Dendritic cell treated with granulocyte-macrophage colony-stimulating factor and Interleukin-4, amounts not matched to agents 40 ng/mL and 50 ng/mL, for 4 days (primary cell): ENCODE measurements around the gene PGR.

Source experiments
- H3K27ac Mint-ChIP-seq: one replicate; pipeline ENCODE4 v1.8.0; 2022; ENCODE audit warnings: mild to moderate bottlenecking, mixed read lengths
- H3K27me3 Mint-ChIP-seq: one replicate; pipeline ENCODE4 v1.8.0; 2022; ENCODE audit warnings: mild to moderate bottlenecking, mixed read lengths
- H3K36me3 Mint-ChIP-seq: one replicate; pipeline ENCODE4 v1.8.0; 2022; ENCODE audit warnings: low read depth, mixed read lengths
- H3K4me1 Mint-ChIP-seq: one replicate; pipeline ENCODE4 v1.8.0; 2022; ENCODE audit warnings: low read depth, mixed read lengths
- H3K4me3 Mint-ChIP-seq: one replicate; pipeline ENCODE4 v1.8.0; 2022; ENCODE audit warnings: mild to moderate bottlenecking, moderate library complexity, mixed read lengths
- H3K9me3 Mint-ChIP-seq: one replicate; pipeline ENCODE4 v1.8.0; 2022; ENCODE audit warnings: mixed read lengths
- intact Hi-C: fragments of 100-400 bp; cut with micrococcal nuclease; formaldehyde crosslinking; loops from one replicate; pipeline ENCODE4 v1.15.0; 2022

The PGR gene

GRCh38 chr11:101104716-101105115 lies 24.9 kb downstream of the PGR start:
- intact Hi-C loops: no loop called here
- Mint-ChIP-seq H3K4me3 (no peak overlapping the region), H3K9me3 (peaks cover 31% of the 10 kb centered on the region), H3K4me1 (no peaks in the 10 kb centered on the region), H3K36me3 (no peaks in the 10 kb centered on the region), H3K27ac (no peak overlapping the region), H3K27me3 (no peaks in the 10 kb centered on the region)

- no peak overlapping the region for H3K27ac Mint-ChIP-seq
- H3K36me3 Mint-ChIP-seq: no peaks in the 10 kb centered on the region
- no peaks in the 10 kb centered on the region for H3K27me3 Mint-ChIP-seq
- H3K9me3 Mint-ChIP-seq: peaks cover 35% of the 10 kb centered on the region
- H3K4me1 Mint-ChIP-seq: no peaks in the 10 kb centered on the region
- no peak overlapping the region for H3K4me3 Mint-ChIP-seq
- intact Hi-C loops: no loop called here
Observed at GRCh38 chr11:101103433-101103832, 26.2 kb downstream of the PGR start.

GRCh38 chr11:101100601-101101000 lies 29.0 kb downstream of the PGR start:
- Mint-ChIP-seq H3K4me1 (no peaks in the 10 kb centered on the region), H3K27ac (no peak overlapping the region), H3K36me3 (no peaks in the 10 kb centered on the region), H3K27me3 (no peaks in the 10 kb centered on the region), H3K9me3 (peaks cover 23% of the 10 kb centered on the region), H3K4me3 (no peak overlapping the region)
- intact Hi-C loops: no loop called here

GRCh38 chr11:101096036-101096704 lies 33.4 kb downstream of the PGR start:
- intact Hi-C loops: no loop called here
- H3K27ac Mint-ChIP-seq: no peak overlapping the region
- no peaks in the 10 kb centered on the region for H3K27me3 Mint-ChIP-seq
- peaks cover 10% of the 10 kb centered on the region for H3K9me3 Mint-ChIP-seq
- no peaks in the 10 kb centered on the region for H3K36me3 Mint-ChIP-seq
- H3K4me3 Mint-ChIP-seq: no peak overlapping the region
- no peaks in the 10 kb centered on the region for H3K4me1 Mint-ChIP-seq

GRCh38 chr11:101091781-101092180 lies 37.8 kb downstream of the PGR start:
- no peak overlapping the region for H3K27ac Mint-ChIP-seq
- no peaks in the 10 kb centered on the region for H3K27me3 Mint-ChIP-seq
- intact Hi-C loops: no loop called here
- H3K9me3 Mint-ChIP-seq: peaks cover 17% of the 10 kb centered on the region
- no peaks in the 10 kb centered on the region for H3K4me1 Mint-ChIP-seq
- no peak overlapping the region for H3K4me3 Mint-ChIP-seq
- no peaks in the 10 kb centered on the region for H3K36me3 Mint-ChIP-seq

GRCh38 chr11:101090679-101091270 lies 38.8 kb downstream of the PGR start:
- H3K27me3 Mint-ChIP-seq: no peaks in the 10 kb centered on the region
- peaks cover 24% of the 10 kb centered on the region for H3K9me3 Mint-ChIP-seq
- H3K4me1 Mint-ChIP-seq: no peaks in the 10 kb centered on the region
- intact Hi-C loops: no loop called here
- H3K4me3 Mint-ChIP-seq: no peak overlapping the region
- H3K27ac Mint-ChIP-seq: no peak overlapping the region
- H3K36me3 Mint-ChIP-seq: no peaks in the 10 kb centered on the region

GRCh38 chr11:101083335-101083734 lies 46.3 kb downstream of the PGR start:
- H3K9me3 Mint-ChIP-seq: peaks cover 51% of the 10 kb centered on the region
- no peaks in the 10 kb centered on the region for H3K4me1 Mint-ChIP-seq
- H3K27ac Mint-ChIP-seq: no peak overlapping the region
- H3K36me3 Mint-ChIP-seq: no peaks in the 10 kb centered on the region
- intact Hi-C loops: no loop called here
- H3K27me3 Mint-ChIP-seq: no peaks in the 10 kb centered on the region
- H3K4me3 Mint-ChIP-seq: no peak overlapping the region

GRCh38 chr11:101082813-101083212 lies 46.8 kb downstream of the PGR start:
- no peaks in the 10 kb centered on the region for H3K4me1 Mint-ChIP-seq
- H3K27ac Mint-ChIP-seq: no peak overlapping the region
- intact Hi-C loops: no loop called here
- no peak overlapping the region for H3K4me3 Mint-ChIP-seq
- H3K27me3 Mint-ChIP-seq: no peaks in the 10 kb centered on the region
- H3K36me3 Mint-ChIP-seq: no peaks in the 10 kb centered on the region
- peaks cover 48% of the 10 kb centered on the region for H3K9me3 Mint-ChIP-seq

GRCh38 chr11:101063706-101064105 lies 65.9 kb downstream of the PGR start:
- Mint-ChIP-seq H3K4me3 (no peak overlapping the region), H3K27ac (no peak overlapping the region)

GRCh38 chr11:101061606-101062005 lies 68.0 kb downstream of the PGR start:
- Mint-ChIP-seq H3K4me3 (no peak overlapping the region), H3K9me3 (no peaks in the 10 kb centered on the region), H3K4me1 (no peaks in the 10 kb centered on the region), H3K27ac (no peak overlapping the region), H3K36me3 (no peaks in the 10 kb centered on the region), H3K27me3 (no peaks in the 10 kb centered on the region)
- intact Hi-C loops: no loop called here

More at GRCh38 chr11:101063706-101064105, 65.9 kb downstream of the PGR start:
- no peaks in the 10 kb centered on the region for H3K4me1 Mint-ChIP-seq
- H3K36me3 Mint-ChIP-seq: no peaks in the 10 kb centered on the region
- intact Hi-C loops: no loop called here
- H3K27me3 Mint-ChIP-seq: no peaks in the 10 kb centered on the region
- H3K9me3 Mint-ChIP-seq: peaks cover under 1% of the 10 kb centered on the region

- no peaks in the 10 kb centered on the region for H3K27me3 Mint-ChIP-seq
- no peak overlapping the region for H3K27ac Mint-ChIP-seq
- no peaks in the 10 kb centered on the region for H3K9me3 Mint-ChIP-seq
- no peak overlapping the region for H3K4me3 Mint-ChIP-seq
- no peaks in the 10 kb centered on the region for H3K4me1 Mint-ChIP-seq
- H3K36me3 Mint-ChIP-seq: no peaks in the 10 kb centered on the region
- intact Hi-C loops: no loop called here
Observed at GRCh38 chr11:101059331-101059730, 70.3 kb downstream of the PGR start.

GRCh38 chr11:101053492-101053891 lies 76.1 kb downstream of the PGR start:
- H3K36me3 Mint-ChIP-seq: no peaks in the 10 kb centered on the region
- no peak overlapping the region for H3K27ac Mint-ChIP-seq
- H3K9me3 Mint-ChIP-seq: no peaks in the 10 kb centered on the region
- H3K4me3 Mint-ChIP-seq: no peak overlapping the region
- no peaks in the 10 kb centered on the region for H3K27me3 Mint-ChIP-seq
- intact Hi-C loops: no loop called here
- H3K4me1 Mint-ChIP-seq: no peaks in the 10 kb centered on the region

- intact Hi-C loops: no loop called here
- no peak overlapping the region for H3K4me3 Mint-ChIP-seq
- no peak overlapping the region for H3K27ac Mint-ChIP-seq
- H3K9me3 Mint-ChIP-seq: no peaks in the 10 kb centered on the region
- no peaks in the 10 kb centered on the region for H3K27me3 Mint-ChIP-seq
- H3K36me3 Mint-ChIP-seq: no peaks in the 10 kb centered on the region
- H3K4me1 Mint-ChIP-seq: no peaks in the 10 kb centered on the region
Observed at GRCh38 chr11:101051677-101052076, 77.9 kb downstream of the PGR start.

- no peaks in the 10 kb centered on the region for H3K4me1 Mint-ChIP-seq
- H3K9me3 Mint-ChIP-seq: no peaks in the 10 kb centered on the region
- no peaks in the 10 kb centered on the region for H3K36me3 Mint-ChIP-seq
- H3K27ac Mint-ChIP-seq: no peak overlapping the region
- intact Hi-C loops: no loop called here
- H3K4me3 Mint-ChIP-seq: no peak overlapping the region
- no peaks in the 10 kb centered on the region for H3K27me3 Mint-ChIP-seq
Observed at GRCh38 chr11:101049813-101050212, 79.8 kb downstream of the PGR start.

- Mint-ChIP-seq H3K27me3 (no peaks in the 10 kb centered on the region), H3K27ac (no peak overlapping the region), H3K4me3 (no peak overlapping the region), H3K4me1 (no peaks in the 10 kb centered on the region), H3K9me3 (no peaks in the 10 kb centered on the region), H3K36me3 (no peaks in the 10 kb centered on the region)
- intact Hi-C loops: no loop called here
Observed at GRCh38 chr11:101049123-101049522, 80.5 kb downstream of the PGR start.
